ENCODE results near the gene SH3PXD2A. TPM values are rescaled to one million over a fixed set of nuclear protein-coding genes. Genes with fewer than 3 reads are reported as not detected.

The SH3PXD2A gene
- total and polyA plus RNA-seq, 7 donors = 19.0 to 58.2 (median 24.5) TPM

DNA sequence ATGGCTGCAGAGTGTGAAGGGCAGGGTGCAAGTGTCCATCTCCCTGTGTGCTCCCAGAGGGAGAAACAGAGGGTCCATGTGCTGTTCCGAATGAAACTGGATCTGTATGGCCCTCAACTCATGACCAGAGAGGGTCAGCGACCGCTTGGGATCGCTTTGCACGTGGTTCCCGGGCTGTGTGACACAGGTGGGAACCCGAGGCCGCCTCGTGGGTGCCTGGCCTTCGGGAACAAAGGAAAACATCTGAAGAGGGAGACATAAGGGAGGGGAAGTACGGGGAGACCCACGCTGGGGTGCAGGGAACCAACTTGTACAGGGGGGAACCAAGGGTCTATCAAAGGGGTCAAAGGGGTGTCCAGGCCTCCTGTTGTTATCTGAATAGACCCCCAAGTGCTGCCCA is 57.5 kb downstream of the SH3PXD2A start:
- Histone ChIP-seq H3K36me3 (no peaks in the 10 kb centered on the region), H3K4me1 (peaks cover 0 to 33% (median 19%) of the 10 kb centered on the region in 4 donors), H3K27ac (no peak overlapping the region), H3K9me3 (no peaks in the 10 kb centered on the region), H3K4me3 (no peak overlapping the region), H3K27me3 (no peaks in the 10 kb centered on the region)
- no peak for DNase-seq
- intact Hi-C loops (cut with DNase I) = no loop called here
- WGBS, 2 donors = 93 to 94% methylated on average over 12 of the region's 12 CpGs
- TF ChIP-seq, protein P1, sequence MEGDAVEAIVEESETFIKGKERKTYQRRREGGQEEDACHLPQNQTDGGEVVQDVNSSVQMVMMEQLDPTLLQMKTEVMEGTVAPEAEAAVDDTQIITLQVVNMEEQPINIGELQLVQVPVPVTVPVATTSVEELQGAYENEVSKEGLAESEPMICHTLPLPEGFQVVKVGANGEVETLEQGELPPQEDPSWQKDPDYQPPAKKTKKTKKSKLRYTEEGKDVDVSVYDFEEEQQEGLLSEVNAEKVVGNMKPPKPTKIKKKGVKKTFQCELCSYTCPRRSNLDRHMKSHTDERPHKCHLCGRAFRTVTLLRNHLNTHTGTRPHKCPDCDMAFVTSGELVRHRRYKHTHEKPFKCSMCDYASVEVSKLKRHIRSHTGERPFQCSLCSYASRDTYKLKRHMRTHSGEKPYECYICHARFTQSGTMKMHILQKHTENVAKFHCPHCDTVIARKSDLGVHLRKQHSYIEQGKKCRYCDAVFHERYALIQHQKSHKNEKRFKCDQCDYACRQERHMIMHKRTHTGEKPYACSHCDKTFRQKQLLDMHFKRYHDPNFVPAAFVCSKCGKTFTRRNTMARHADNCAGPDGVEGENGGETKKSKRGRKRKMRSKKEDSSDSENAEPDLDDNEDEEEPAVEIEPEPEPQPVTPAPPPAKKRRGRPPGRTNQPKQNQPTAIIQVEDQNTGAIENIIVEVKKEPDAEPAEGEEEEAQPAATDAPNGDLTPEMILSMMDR (IDR thresholded peaks at IDR 0.05) = no peak
- TF ChIP-seq POLR2AphosphoS5 (IDR thresholded peaks at IDR 0.05) (no peak), EP300 (IDR thresholded peaks at IDR 0.05) (no peak), POLR2A (IDR thresholded peaks at IDR 0.05) (no peak)

- peaks cover 0 to 28% (median 22%) of the 10 kb centered on the region in 4 donors for H3K4me1 ChIP-seq
- no peaks in the 10 kb centered on the region for H3K27me3 ChIP-seq
- H3K27ac ChIP-seq = peak overlapping the region in 1 of 4 donors; percentile 38
- no peak overlapping the region for H3K4me3 ChIP-seq
- peak; percentile 82 for DNase-seq
- WGBS, 2 donors = 88 to 93% methylated on average over 4 of the region's 4 CpGs
- intact Hi-C loops (cut with DNase I) = no loop called here
- H3K9me3 ChIP-seq = no peaks in the 10 kb centered on the region
- H3K36me3 ChIP-seq = no peaks in the 10 kb centered on the region
- TF ChIP-seq EP300 (IDR thresholded peaks at IDR 0.05) (no peak), POLR2AphosphoS5 (IDR thresholded peaks at IDR 0.05) (peak in 3 of 4 donors; percentile 55 to 77 (median 75))
These were observed 59.6 kb downstream of the SH3PXD2A start for GRCh38 chr10:103795634-103796270.

DNA sequence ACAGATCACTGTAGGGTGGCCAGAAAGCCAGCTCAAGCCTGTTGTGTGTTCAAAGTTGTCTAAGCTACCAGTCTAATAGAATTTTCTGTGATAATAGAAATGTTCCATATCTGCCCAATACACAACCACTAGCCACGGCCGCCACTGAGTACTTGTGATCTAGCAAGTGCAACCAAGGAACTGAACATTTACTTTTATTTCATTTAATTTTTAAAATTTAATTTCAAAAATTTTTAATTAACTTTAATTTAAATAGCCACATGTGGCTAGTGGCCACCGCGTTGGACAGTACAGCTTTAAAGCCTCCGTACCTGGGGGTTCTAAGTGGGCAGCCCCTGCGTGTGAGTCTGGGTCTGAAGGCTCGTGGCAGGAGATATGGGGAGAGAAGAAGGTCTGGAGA is 60.4 kb downstream of the SH3PXD2A start:
- whole genome bisulfite sequencing, 2 donors = 92 to 95% methylated on average over 7 of the region's 7 CpGs
- intact Hi-C loops (cut with DNase I) = no loop called here
- no peaks in the 10 kb centered on the region for H3K36me3 ChIP-seq
- H3K27ac ChIP-seq = peak overlapping the region in 2 of 4 donors; percentile 32 to 38
- H3K4me1 ChIP-seq = peaks cover 0 to 28% (median 20%) of the 10 kb centered on the region in 4 donors
- H3K9me3 ChIP-seq = no peaks in the 10 kb centered on the region
- H3K27me3 ChIP-seq = no peaks in the 10 kb centered on the region
- H3K4me3 ChIP-seq = no peak overlapping the region
- no peak for DNase-seq
- no peak for TF ChIP-seq POLR2A (IDR thresholded peaks at IDR 0.05)
- TF ChIP-seq, protein P1 (IDR thresholded peaks at IDR 0.05) = no peak
- no peak for TF ChIP-seq EP300 (IDR thresholded peaks at IDR 0.05)
- no peak for TF ChIP-seq POLR2AphosphoS5 (IDR thresholded peaks at IDR 0.05)

- H3K9me3 ChIP-seq = no peaks in the 10 kb centered on the region
- H3K4me1 ChIP-seq = peaks cover 0 to 28% (median 20%) of the 10 kb centered on the region in 4 donors
- H3K27ac ChIP-seq = peak overlapping the region in 2 of 4 donors; percentile 32 to 35
- peak; percentile 77 for DNase-seq
- no peaks in the 10 kb centered on the region for H3K36me3 ChIP-seq
- no peak for TF ChIP-seq POLR2AphosphoS5 (IDR thresholded peaks at IDR 0.05)
- TF ChIP-seq, protein P1 (IDR thresholded peaks at IDR 0.05) = no peak
- TF ChIP-seq EP300 (IDR thresholded peaks at IDR 0.05) = no peak
- TF ChIP-seq POLR2A (IDR thresholded peaks at IDR 0.05) = no peak
- WGBS, 2 donors = 13 to 66% methylated on average over 13 of the region's 13 CpGs
- intact Hi-C loops (cut with DNase I) = no loop called here
- no peaks in the 10 kb centered on the region for H3K27me3 ChIP-seq
- no peak overlapping the region for H3K4me3 ChIP-seq
These were observed 61.2 kb downstream of the SH3PXD2A start for GRCh38 chr10:103793920-103794883.

DNA sequence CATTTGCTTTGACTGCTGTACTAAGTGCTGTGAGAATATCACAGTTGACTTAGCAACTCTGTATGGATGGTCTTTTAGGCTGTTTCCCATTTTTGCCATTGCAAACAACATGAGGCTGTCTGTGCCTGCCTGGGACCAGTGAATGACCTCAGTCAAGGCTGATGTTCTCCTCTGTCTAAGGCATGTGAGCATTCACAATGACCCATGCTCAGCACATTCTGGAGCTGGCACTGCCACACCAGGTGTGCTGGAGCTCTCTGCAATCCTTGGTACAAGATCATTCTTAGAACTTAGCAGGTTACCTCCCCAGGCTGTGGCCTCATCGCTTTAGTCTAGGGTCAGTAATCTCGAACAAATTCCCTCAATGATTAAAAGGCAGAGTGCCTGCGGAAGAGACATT is 61.9 kb downstream of the SH3PXD2A start:
- Histone ChIP-seq H3K27ac (no peak overlapping the region), H3K4me1 (peaks cover 0 to 28% (median 20%) of the 10 kb centered on the region in 4 donors), H3K4me3 (no peak overlapping the region), H3K36me3 (no peaks in the 10 kb centered on the region), H3K27me3 (no peaks in the 10 kb centered on the region), H3K9me3 (no peaks in the 10 kb centered on the region)
- no peak for TF ChIP-seq POLR2A (IDR thresholded peaks at IDR 0.05)
- TF ChIP-seq POLR2AphosphoS5 (IDR thresholded peaks at IDR 0.05) = no peak
- TF ChIP-seq, protein P1 (IDR thresholded peaks at IDR 0.05) = no peak
- no peak for TF ChIP-seq EP300 (IDR thresholded peaks at IDR 0.05)
- no peak for DNase-seq
- WGBS, 2 donors = 15 to 60% methylated on average over 3 of the region's 3 CpGs
- intact Hi-C loops (cut with DNase I) = no loop called here

All from sigmoid colon (tissue), 7 donors.